Measurements from ENCODE around the gene YIF1B. TPM values are rescaled to one million over a fixed set of nuclear protein-coding genes. Genes with fewer than 3 reads are reported as not detected.

The YIF1B gene
- total and polyA plus RNA-seq, 2 experiments from 2014 or later, result 82.8 to 106 TPM

- TF ChIP-seq NANOG (IDR thresholded peaks at IDR 0.05; ENCODE audit: borderline replicate concordance), result no peak
- no peak for TF ChIP-seq ZNF114 (CRISPR knock-in tag; IDR thresholded peaks at IDR 0.05)
- TF ChIP-seq ETS1 (IDR thresholded peaks at IDR 0.05), result no peak
- TF ChIP-seq EZH2phosphoT487 (IDR thresholded peaks at IDR 0.05; ENCODE audit: unreplicated experiment), result no peak
- no peak for TF ChIP-seq CTCF (conservative IDR thresholded peaks at IDR 0.05; ENCODE audit: low read depth in 2 of 2)
- no peak for TF ChIP-seq STAT1 (IDR thresholded peaks at IDR 0.05; ENCODE audit: unreplicated experiment)
- no peak for TF ChIP-seq CREB1 (CRISPR knock-in tag; IDR thresholded peaks at IDR 0.05; ENCODE audit: low read depth)
- TF ChIP-seq REST (IDR thresholded peaks at IDR 0.05; ENCODE audit: unreplicated experiment), result no peak
- TF ChIP-seq ZNF331 (CRISPR knock-in tag; IDR thresholded peaks at IDR 0.05; ENCODE audit: low read depth), result no peak
- TF ChIP-seq EZH2 (IDR thresholded peaks at IDR 0.05; ENCODE audit: low read depth, unreplicated experiment), result no peak
Measured at GRCh38 chr19:38304352-38304865, 11.3 kb downstream of the YIF1B start (continued).

- Mint-ChIP-seq H3K36me3 (ENCODE audit: low read depth) (peaks cover 3% of the 10 kb centered on the region; the same call in 2 of the 3 replicates), H3K27ac (no peak within 1 kb of the TSS), H3K27me3 (ENCODE audit: insufficient read depth, low read depth, poor library complexity) (peaks cover 29% of the 10 kb centered on the region), H3K4me3 (peak within 1 kb of the TSS; percentile 75), H3K9me3 (no peaks in the 10 kb centered on the region; the same call in 1 of the 3 replicates), H3K4me1 (peaks cover 6% of the 10 kb centered on the region; the same call in 2 of the 3 replicates)
- no peaks in the 10 kb centered on the region; the same call in 1 of the 2 replicates for H3K27me3 ChIP-seq (ENCODE audit: insufficient read depth)
- H3K4me1 ChIP-seq (ENCODE audit: insufficient read depth), result peaks cover 17% of the 10 kb centered on the region
- H4K20me1 ChIP-seq (replicated peaks; ENCODE audit: insufficient read depth), result no peaks in the 10 kb centered on the region
- peak within 1 kb of the TSS; percentile 88 for H3K27ac ChIP-seq (ENCODE audit: low read depth)
- peaks cover 13% of the 10 kb centered on the region; the same call in 1 of the 2 replicates for H3F3A ChIP-seq (replicated peaks; ENCODE audit: low read depth)
- H3K9me2 ChIP-seq (ENCODE audit: insufficient read depth), result no peaks in the 10 kb centered on the region
- no peak for TF ChIP-seq ZNF331 (CRISPR knock-in tag; IDR thresholded peaks at IDR 0.05; ENCODE audit: low read depth)
- peak; percentile 62 for TF ChIP-seq POLR2AphosphoS5 (IDR thresholded peaks at IDR 0.05; ENCODE audit: low read depth)
- H3K36me3 ChIP-seq (ENCODE audit: insufficient read depth), result 0 out of 2 replicates have a peak, but pooled peaks cover 3% of the 10 kb centered on the region
- H3K79me2 ChIP-seq (replicated peaks; ENCODE audit: insufficient read depth), result no peaks in the 10 kb centered on the region
- H3K4me3 ChIP-seq, result peak within 1 kb of the TSS; percentile 87
- H2AFZ ChIP-seq, result peak within 1 kb of the TSS; percentile 84
- peak within 1 kb of the TSS; percentile 98 for H3K4me2 ChIP-seq
- ATAC-seq, result peak; percentile 79
- DNase-seq (ENCODE audit: low spot score), result peak; percentile 91
Measured at GRCh38 chr19:38303517-38304351, 12.0 kb downstream of the YIF1B start, which contains the start of gene C19orf33. Gene C19orf33 (plus strand): TSS chr19:38304251. CDS start chr19:38304262, 11 bp downstream.
